Mucosa of gallbladder (tissue), 1 donor: ENCODE results near the gene GGCT. TPM values are rescaled to one million over a fixed set of nuclear protein-coding genes. Genes with fewer than 3 reads are reported as not detected.

Source experiments
- DNase-seq: peaks from one replicate; pipeline ENCODE4 v3.0.0-alpha.2; 2020; ENCODE audit warnings: low spot score
- total RNA-seq: library from RNA; stranded (reverse); gene quantifications from one replicate; pipeline ENCODE4 v1.2.1, GENCODE V29; 2021
- donor health status: DM: no; HTN: no; CAD: no.

The GGCT gene
- total RNA-seq, 1 donor from 2014 or later: 69.5 TPM

- no peak for DNase-seq
Measured at GRCh38 chr7:30463405-30464145, 41.1 kb downstream of the GGCT start.

GRCh38 chr7:30462179-30462578 lies 42.5 kb downstream of the GGCT start:
- DNase-seq: no peak

- no peak for DNase-seq
Measured at GRCh38 chr7:30460246-30460633, 44.4 kb downstream of the GGCT start.

- peak; percentile 64 for DNase-seq
Measured at GRCh38 chr7:30459591-30460245, 44.9 kb downstream of the GGCT start.

- no peak for DNase-seq
Measured at GRCh38 chr7:30458311-30458710, 46.3 kb downstream of the GGCT start.

- no peak for DNase-seq
Measured at GRCh38 chr7:30453921-30454320, 50.7 kb downstream of the GGCT start.

GRCh38 chr7:30453016-30453415 lies 51.6 kb downstream of the GGCT start:
- DNase-seq: no peak

- no peak for DNase-seq
Measured at GRCh38 chr7:30452280-30452930, 52.2 kb downstream of the GGCT start.

GRCh38 chr7:30451539-30452279 lies 52.9 kb downstream of the GGCT start:
- no peak for DNase-seq

GRCh38 chr7:30450983-30451497 lies 53.6 kb downstream of the GGCT start:
- DNase-seq: no peak

- no peak for DNase-seq
Measured at GRCh38 chr7:30450240-30450982, 54.2 kb downstream of the GGCT start.

- DNase-seq: no peak
Measured at GRCh38 chr7:30448461-30449189, 56.0 kb downstream of the GGCT start.

GRCh38 chr7:30447466-30447865 lies 57.2 kb downstream of the GGCT start:
- no peak for DNase-seq

Other genes starting within 250 kb of the GGCT start
- 32.8 TPM for gene ZNRF2, start 220.2 kb downstream of the GGCT start, total RNA-seq
- 12.7 TPM for gene NOD1, start 26.0 kb downstream of the GGCT start, total RNA-seq
- 51.7 TPM for gene GARS1, start 90.0 kb upstream of the GGCT start, total RNA-seq
- 0.12 TPM for gene CRHR2, start 177.6 kb upstream of the GGCT start, total RNA-seq
- gene INMT, start 247.3 kb upstream of the GGCT start, total RNA-seq: 18.8 TPM